SK-N-SH (cell line): ENCODE results near the gene ZBTB7B.

Experiments used
- EZH2phosphoT487 ChIP-seq: fragments of 200-600 bp; sonication (generic); IDR thresholded peaks from 2 replicates; pipeline ENCODE4 v1.6.1; 2017; ENCODE audit warnings: low read depth, mixed run types, mild to moderate bottlenecking, antibody characterized with exemption, moderate library complexity, borderline replicate concordance
- FOXM1 ChIP-seq: IDR thresholded peaks from 2 replicates; pipeline ENCODE4 v1.4.0; 2012; ENCODE audit warnings: low read depth, mild to moderate bottlenecking
- MEF2A ChIP-seq: IDR thresholded peaks from 2 replicates; pipeline ENCODE4 v1.4.0; 2012; ENCODE audit warnings: low read depth, borderline replicate concordance
- RXRA ChIP-seq: IDR thresholded peaks from 2 replicates; pipeline ENCODE4 v1.4.0; 2012; ENCODE audit warnings: low read depth, mild to moderate bottlenecking, borderline replicate concordance
- SIN3A ChIP-seq: IDR thresholded peaks from 2 replicates; pipeline ENCODE4 v1.6.1; 2012; ENCODE audit warnings: low read depth, mild to moderate bottlenecking, low read length, moderate library complexity, borderline replicate concordance
- SMC3 ChIP-seq: IDR thresholded peaks from 2 replicates; pipeline ENCODE4 v1.6.1; 2012; ENCODE audit warnings: low read depth, low read length, improper control_type of control experiment
- YY1 ChIP-seq: IDR thresholded peaks from 2 replicates; pipeline ENCODE4 v1.4.0; 2012; ENCODE audit warnings: low read depth, mild to moderate bottlenecking
- TF ChIP-seq, protein P1 (sequence below): fragments of 200-600 bp; sonication (generic); IDR thresholded peaks from 2 replicates; pipeline ENCODE4 v1.6.1; 2017; ENCODE audit warnings: antibody characterized with exemption, mild to moderate bottlenecking, moderate library complexity
- TF ChIP-seq, protein P2 (sequence below): fragments of 150-350 bp; IDR thresholded peaks from 2 replicates; pipeline ENCODE4 v1.6.1; 2017; ENCODE audit warnings: antibody characterized with exemption, low read length, low read depth, borderline replicate concordance

DNA sequence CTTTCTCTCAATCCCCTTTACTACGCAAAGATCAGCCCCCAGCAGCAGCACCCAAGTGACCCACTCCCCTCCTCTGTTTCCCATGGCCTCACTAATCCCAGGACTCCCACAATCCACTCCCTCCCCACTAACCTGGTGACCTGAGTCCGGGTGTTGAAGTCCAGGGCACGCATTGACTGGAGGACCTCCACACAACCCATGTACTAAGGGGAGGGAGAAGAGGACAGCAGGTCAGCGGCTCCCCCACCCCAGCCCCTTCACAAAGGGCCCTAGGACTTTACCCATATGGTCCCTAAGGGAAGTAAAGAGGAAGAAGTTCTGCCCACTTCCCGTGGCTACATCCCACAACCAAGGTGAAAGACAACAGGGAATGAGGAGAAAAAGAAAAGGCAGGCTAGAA, 33.4 kb upstream of the ZBTB7B start:
- TF ChIP-seq, protein P1, sequence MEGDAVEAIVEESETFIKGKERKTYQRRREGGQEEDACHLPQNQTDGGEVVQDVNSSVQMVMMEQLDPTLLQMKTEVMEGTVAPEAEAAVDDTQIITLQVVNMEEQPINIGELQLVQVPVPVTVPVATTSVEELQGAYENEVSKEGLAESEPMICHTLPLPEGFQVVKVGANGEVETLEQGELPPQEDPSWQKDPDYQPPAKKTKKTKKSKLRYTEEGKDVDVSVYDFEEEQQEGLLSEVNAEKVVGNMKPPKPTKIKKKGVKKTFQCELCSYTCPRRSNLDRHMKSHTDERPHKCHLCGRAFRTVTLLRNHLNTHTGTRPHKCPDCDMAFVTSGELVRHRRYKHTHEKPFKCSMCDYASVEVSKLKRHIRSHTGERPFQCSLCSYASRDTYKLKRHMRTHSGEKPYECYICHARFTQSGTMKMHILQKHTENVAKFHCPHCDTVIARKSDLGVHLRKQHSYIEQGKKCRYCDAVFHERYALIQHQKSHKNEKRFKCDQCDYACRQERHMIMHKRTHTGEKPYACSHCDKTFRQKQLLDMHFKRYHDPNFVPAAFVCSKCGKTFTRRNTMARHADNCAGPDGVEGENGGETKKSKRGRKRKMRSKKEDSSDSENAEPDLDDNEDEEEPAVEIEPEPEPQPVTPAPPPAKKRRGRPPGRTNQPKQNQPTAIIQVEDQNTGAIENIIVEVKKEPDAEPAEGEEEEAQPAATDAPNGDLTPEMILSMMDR, result no peak
- TF ChIP-seq, protein P2, sequence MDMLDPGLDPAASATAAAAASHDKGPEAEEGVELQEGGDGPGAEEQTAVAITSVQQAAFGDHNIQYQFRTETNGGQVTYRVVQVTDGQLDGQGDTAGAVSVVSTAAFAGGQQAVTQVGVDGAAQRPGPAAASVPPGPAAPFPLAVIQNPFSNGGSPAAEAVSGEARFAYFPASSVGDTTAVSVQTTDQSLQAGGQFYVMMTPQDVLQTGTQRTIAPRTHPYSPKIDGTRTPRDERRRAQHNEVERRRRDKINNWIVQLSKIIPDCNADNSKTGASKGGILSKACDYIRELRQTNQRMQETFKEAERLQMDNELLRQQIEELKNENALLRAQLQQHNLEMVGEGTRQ, result no peak
- no peak for TF ChIP-seq EZH2phosphoT487
- TF ChIP-seq YY1, result no peak
- no peak for TF ChIP-seq MEF2A
- TF ChIP-seq FOXM1, result no peak
- TF ChIP-seq SMC3, result no peak
- TF ChIP-seq RXRA, result no peak
- no peak for TF ChIP-seq SIN3A
